ENCODE measurements around the gene TMEM115. TPM values are rescaled to one million over a fixed set of nuclear protein-coding genes. Genes with fewer than 3 reads are reported as not detected.

Gene TMEM115
- total and polyA plus RNA-seq, 9 of the 15 experiments (the other 6 are each of a cell fraction or from before 2014, with no cell fraction given): 1.6 to 26.9 (median 14.1) TPM

GRCh38 chr3:50337175-50337861, 22.0 kb downstream of the TMEM115 start (continued):
- TF ChIP-seq ESRRA (IDR thresholded peaks at IDR 0.05; ENCODE audit: borderline replicate concordance, low read depth) (peak; percentile 2; the same call in 1 of the 2 replicates), HES1 (IDR thresholded peaks at IDR 0.05; ENCODE audit: low read depth) (peak; percentile 24; the same call in 1 of the 2 replicates), ZFP1 (CRISPR knock-in tag; IDR thresholded peaks at IDR 0.05) (no peak), FOXM1 (IDR thresholded peaks at IDR 0.05; ENCODE audit: low read depth) (0 out of 2 replicates have a peak, but pooled peaks have one; percentile 28), FOXM1 (CRISPR knock-in tag; IDR thresholded peaks at IDR 0.05; ENCODE audit: low read depth) (no peak), THRA (IDR thresholded peaks at IDR 0.05) (no peak), NONO (IDR thresholded peaks at IDR 0.05; ENCODE audit: low read depth in 2 of 2, low read length in 1 of 2) (0 out of 4 replicates have a peak, but pooled peaks of 1 of the 2 experiments have one; percentile 66), SUPT5H (IDR thresholded peaks at IDR 0.05) (peak; percentile 76), MCM5 (IDR thresholded peaks at IDR 0.05; ENCODE audit: low read depth) (no peak), RERE (CRISPR knock-in tag; IDR thresholded peaks at IDR 0.05; ENCODE audit: borderline replicate concordance) (no peak), ATF7 (IDR thresholded peaks at IDR 0.05) (peak; percentile 99), ERF (CRISPR knock-in tag; IDR thresholded peaks at IDR 0.05) (no peak), SLC30A9 (CRISPR knock-in tag; IDR thresholded peaks at IDR 0.05) (no peak), MBD2 (IDR thresholded peaks at IDR 0.05; ENCODE audit: borderline replicate concordance, low read depth) (peak; percentile 7; the same call in 1 of the 2 replicates), DDX20 (tag; IDR thresholded peaks at IDR 0.05; ENCODE audit: low read depth) (no peak), POU5F1 (IDR thresholded peaks at IDR 0.05; ENCODE audit: borderline replicate concordance, low read depth, low read length, partially characterized antibody) (no peak), EP400 (IDR thresholded peaks at IDR 0.05) (peak; percentile 93), MLLT1 (IDR thresholded peaks at IDR 0.05) (peak in 1 of 2 experiments; percentile 45; a peak in 1 of 4 replicates), SP1 (CRISPR knock-in tag; IDR thresholded peaks at IDR 0.05) (peak; percentile 64), NEUROD1 (IDR thresholded peaks at IDR 0.05; ENCODE audit: borderline replicate concordance, low read depth, low read length, partially characterized antibody) (peak; percentile 36)
